HG03135 (cell line): ENCODE results near the gene HEXIM1.
A peak's percentile ranks its signal among the peaks of the same experiment; 100 is the strongest.

ENCODE experiments used
- ATAC-seq: cut with Tn5 transposase; IDR thresholded peaks from one replicate; pipeline ENCODE4 v1.9.1; 2021; ENCODE audit warnings: mild to moderate bottlenecking, moderate library complexity; ENCODE audit not compliant: unreplicated experiment

HEXIM1 gene

GRCh38 chr17:45148183-45149036 lies at the start of gene HEXIM1:
Gene HEXIM1, plus strand, starts transcription at chr17:45148475. Its CDS starts 716 bp downstream, at chr17:45149191.
- peak; percentile 60 for ATAC-seq

GRCh38 chr17:45098869-45099616 lies 49.2 kb upstream of the HEXIM1 start:
- no peak for ATAC-seq

- ATAC-seq, result no peak
These were observed 46.8 kb upstream of the HEXIM1 start for GRCh38 chr17:45101546-45101882.

- no peak for ATAC-seq
These were observed 46.1 kb upstream of the HEXIM1 start for GRCh38 chr17:45101883-45102811.

GRCh38 chr17:45102856-45103255 lies 45.4 kb upstream of the HEXIM1 start:
- no peak for ATAC-seq

- no peak for ATAC-seq
These were observed 44.9 kb upstream of the HEXIM1 start for GRCh38 chr17:45103269-45103795.

GRCh38 chr17:45104029-45104428 lies 44.2 kb upstream of the HEXIM1 start:
- no peak for ATAC-seq

- no peak for ATAC-seq
These were observed 43.8 kb upstream of the HEXIM1 start for GRCh38 chr17:45104497-45104896.

- ATAC-seq, result no peak
These were observed 43.2 kb upstream of the HEXIM1 start for GRCh38 chr17:45104907-45105624.

- ATAC-seq, result no peak
These were observed 42.2 kb upstream of the HEXIM1 start for GRCh38 chr17:45106096-45106495.

GRCh38 chr17:45106582-45106981 lies 41.7 kb upstream of the HEXIM1 start:
- ATAC-seq, result no peak

GRCh38 chr17:45107293-45108010 lies 40.8 kb upstream of the HEXIM1 start:
- ATAC-seq, result no peak

GRCh38 chr17:45108051-45108450 lies 40.2 kb upstream of the HEXIM1 start:
- ATAC-seq, result no peak

GRCh38 chr17:45108595-45109521 lies 39.4 kb upstream of the HEXIM1 start:
- no peak for ATAC-seq

GRCh38 chr17:45110676-45111611 lies 37.3 kb upstream of the HEXIM1 start:
- ATAC-seq, result no peak

- no peak for ATAC-seq
These were observed 36.4 kb upstream of the HEXIM1 start for GRCh38 chr17:45111850-45112249.
